Measurements from ENCODE around the gene OSBPL10.

DNA sequence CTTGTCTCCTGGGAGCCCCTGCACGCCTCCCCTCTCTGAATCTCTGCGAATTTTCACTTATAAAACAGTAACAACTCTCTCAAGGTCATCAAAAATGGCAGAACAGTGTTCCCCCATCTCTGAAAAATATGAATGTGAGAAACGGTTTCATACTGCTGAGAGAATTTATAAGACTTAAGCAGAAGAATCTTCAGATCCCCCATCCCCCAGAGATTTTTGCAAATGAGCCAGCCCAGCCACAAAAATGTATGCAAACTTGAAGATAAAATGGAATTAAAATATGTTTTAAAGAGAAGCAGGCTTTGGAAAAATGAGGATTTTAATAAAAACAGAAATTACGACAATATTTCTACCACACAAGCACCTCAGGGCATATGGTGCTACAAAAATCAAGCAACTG, 275.3 kb downstream of the OSBPL10 start:
- TF ChIP-seq, protein P1, sequence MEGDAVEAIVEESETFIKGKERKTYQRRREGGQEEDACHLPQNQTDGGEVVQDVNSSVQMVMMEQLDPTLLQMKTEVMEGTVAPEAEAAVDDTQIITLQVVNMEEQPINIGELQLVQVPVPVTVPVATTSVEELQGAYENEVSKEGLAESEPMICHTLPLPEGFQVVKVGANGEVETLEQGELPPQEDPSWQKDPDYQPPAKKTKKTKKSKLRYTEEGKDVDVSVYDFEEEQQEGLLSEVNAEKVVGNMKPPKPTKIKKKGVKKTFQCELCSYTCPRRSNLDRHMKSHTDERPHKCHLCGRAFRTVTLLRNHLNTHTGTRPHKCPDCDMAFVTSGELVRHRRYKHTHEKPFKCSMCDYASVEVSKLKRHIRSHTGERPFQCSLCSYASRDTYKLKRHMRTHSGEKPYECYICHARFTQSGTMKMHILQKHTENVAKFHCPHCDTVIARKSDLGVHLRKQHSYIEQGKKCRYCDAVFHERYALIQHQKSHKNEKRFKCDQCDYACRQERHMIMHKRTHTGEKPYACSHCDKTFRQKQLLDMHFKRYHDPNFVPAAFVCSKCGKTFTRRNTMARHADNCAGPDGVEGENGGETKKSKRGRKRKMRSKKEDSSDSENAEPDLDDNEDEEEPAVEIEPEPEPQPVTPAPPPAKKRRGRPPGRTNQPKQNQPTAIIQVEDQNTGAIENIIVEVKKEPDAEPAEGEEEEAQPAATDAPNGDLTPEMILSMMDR (IDR thresholded peaks at IDR 0.05), result no peak
- TF ChIP-seq POLR2A (IDR thresholded peaks at IDR 0.05), result no peak
- no peak for TF ChIP-seq POLR2AphosphoS5 (IDR thresholded peaks at IDR 0.05)
- TF ChIP-seq EP300 (IDR thresholded peaks at IDR 0.05), result no peak
